ENCODE results near the gene PSMB5. TPM values are rescaled to one million over a fixed set of nuclear protein-coding genes. Genes with fewer than 3 reads are reported as not detected.
A peak's percentile ranks its signal among the peaks of the same experiment; 100 is the strongest.

PSMB5 gene
- total and polyA plus RNA-seq, 2 of the 13 experiments (the other 11 are each of a cell fraction or from before 2014, with no cell fraction given), result 705 to 871 TPM

- TF ChIP-seq HNRNPH1 (optimal IDR thresholded peaks at IDR 0.05; ENCODE audit: low read depth, low read length) (no peak), NR2F6 (IDR thresholded peaks at IDR 0.05) (peak; percentile 47; the same call in 1 of the 2 replicates), NR2F6 (CRISPR knock-in tag; IDR thresholded peaks at IDR 0.05) (peak; percentile 34), ZKSCAN5 (CRISPR knock-in tag; IDR thresholded peaks at IDR 0.05) (peak; percentile 74; the same call in 1 of the 2 replicates), BRCA1 (CRISPR knock-in tag; IDR thresholded peaks at IDR 0.05) (no peak; the same call in 1 of the 2 replicates), ADNP (CRISPR knock-in tag; IDR thresholded peaks at IDR 0.05) (no peak), ZNF614 (CRISPR knock-in tag; IDR thresholded peaks at IDR 0.05; ENCODE audit: borderline replicate concordance) (peak; percentile 96), ZSCAN22 (CRISPR knock-in tag; IDR thresholded peaks at IDR 0.05) (no peak), ZNF337 (CRISPR knock-in tag; IDR thresholded peaks at IDR 0.05; ENCODE audit: borderline replicate concordance, low read depth) (peak; percentile 81; the same call in 1 of the 2 replicates), FOXA3 (CRISPR knock-in tag; IDR thresholded peaks at IDR 0.05) (no peak; the same call in 1 of the 2 replicates), TBL1XR1 (IDR thresholded peaks at IDR 0.05; ENCODE audit: borderline replicate concordance, low read length, partially characterized antibody) (peak; percentile 66), SCMH1 (CRISPR knock-in tag; IDR thresholded peaks at IDR 0.05; ENCODE audit: borderline replicate concordance) (no peak), PBX3 (CRISPR knock-in tag; IDR thresholded peaks at IDR 0.05; ENCODE audit: borderline replicate concordance) (peak; percentile 90; the same call in 1 of the 2 replicates), ZNF143 (CRISPR knock-in tag; IDR thresholded peaks at IDR 0.05) (peak; percentile 77), JUND (CRISPR knock-in tag; IDR thresholded peaks at IDR 0.05) (no peak)
- TF ChIP-seq, protein P1, sequence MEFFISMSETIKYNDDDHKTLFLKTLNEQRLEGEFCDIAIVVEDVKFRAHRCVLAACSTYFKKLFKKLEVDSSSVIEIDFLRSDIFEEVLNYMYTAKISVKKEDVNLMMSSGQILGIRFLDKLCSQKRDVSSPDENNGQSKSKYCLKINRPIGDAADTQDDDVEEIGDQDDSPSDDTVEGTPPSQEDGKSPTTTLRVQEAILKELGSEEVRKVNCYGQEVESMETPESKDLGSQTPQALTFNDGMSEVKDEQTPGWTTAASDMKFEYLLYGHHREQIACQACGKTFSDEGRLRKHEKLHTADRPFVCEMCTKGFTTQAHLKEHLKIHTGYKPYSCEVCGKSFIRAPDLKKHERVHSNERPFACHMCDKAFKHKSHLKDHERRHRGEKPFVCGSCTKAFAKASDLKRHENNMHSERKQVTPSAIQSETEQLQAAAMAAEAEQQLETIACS (CRISPR knock-in tag; IDR thresholded peaks at IDR 0.05), result no peak
- TF ChIP-seq, protein P2, sequence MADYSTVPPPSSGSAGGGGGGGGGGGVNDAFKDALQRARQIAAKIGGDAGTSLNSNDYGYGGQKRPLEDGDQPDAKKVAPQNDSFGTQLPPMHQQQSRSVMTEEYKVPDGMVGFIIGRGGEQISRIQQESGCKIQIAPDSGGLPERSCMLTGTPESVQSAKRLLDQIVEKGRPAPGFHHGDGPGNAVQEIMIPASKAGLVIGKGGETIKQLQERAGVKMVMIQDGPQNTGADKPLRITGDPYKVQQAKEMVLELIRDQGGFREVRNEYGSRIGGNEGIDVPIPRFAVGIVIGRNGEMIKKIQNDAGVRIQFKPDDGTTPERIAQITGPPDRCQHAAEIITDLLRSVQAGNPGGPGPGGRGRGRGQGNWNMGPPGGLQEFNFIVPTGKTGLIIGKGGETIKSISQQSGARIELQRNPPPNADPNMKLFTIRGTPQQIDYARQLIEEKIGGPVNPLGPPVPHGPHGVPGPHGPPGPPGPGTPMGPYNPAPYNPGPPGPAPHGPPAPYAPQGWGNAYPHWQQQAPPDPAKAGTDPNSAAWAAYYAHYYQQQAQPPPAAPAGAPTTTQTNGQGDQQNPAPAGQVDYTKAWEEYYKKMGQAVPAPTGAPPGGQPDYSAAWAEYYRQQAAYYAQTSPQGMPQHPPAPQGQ (CRISPR knock-in tag; IDR thresholded peaks at IDR 0.05; ENCODE audit: borderline replicate concordance), result no peak; the same call in 1 of the 2 replicates
- TF ChIP-seq, protein P3, sequence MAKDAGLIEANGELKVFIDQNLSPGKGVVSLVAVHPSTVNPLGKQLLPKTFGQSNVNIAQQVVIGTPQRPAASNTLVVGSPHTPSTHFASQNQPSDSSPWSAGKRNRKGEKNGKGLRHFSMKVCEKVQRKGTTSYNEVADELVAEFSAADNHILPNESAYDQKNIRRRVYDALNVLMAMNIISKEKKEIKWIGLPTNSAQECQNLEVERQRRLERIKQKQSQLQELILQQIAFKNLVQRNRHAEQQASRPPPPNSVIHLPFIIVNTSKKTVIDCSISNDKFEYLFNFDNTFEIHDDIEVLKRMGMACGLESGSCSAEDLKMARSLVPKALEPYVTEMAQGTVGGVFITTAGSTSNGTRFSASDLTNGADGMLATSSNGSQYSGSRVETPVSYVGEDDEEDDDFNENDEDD (CRISPR knock-in tag; IDR thresholded peaks at IDR 0.05; ENCODE audit: borderline replicate concordance), result peak; percentile 77
- TF ChIP-seq, protein P4, sequence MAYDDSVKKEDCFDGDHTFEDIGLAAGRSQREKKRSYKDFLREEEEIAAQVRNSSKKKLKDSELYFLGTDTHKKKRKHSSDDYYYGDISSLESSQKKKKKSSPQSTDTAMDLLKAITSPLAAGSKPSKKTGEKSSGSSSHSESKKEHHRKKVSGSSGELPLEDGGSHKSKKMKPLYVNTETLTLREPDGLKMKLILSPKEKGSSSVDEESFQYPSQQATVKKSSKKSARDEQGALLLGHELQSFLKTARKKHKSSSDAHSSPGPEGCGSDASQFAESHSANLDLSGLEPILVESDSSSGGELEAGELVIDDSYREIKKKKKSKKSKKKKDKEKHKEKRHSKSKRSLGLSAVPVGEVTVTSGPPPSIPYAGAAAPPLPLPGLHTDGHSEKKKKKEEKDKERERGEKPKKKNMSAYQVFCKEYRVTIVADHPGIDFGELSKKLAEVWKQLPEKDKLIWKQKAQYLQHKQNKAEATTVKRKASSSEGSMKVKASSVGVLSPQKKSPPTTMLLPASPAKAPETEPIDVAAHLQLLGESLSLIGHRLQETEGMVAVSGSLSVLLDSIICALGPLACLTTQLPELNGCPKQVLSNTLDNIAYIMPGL (CRISPR knock-in tag; IDR thresholded peaks at IDR 0.05; ENCODE audit: borderline replicate concordance in 1 of 2, low read depth in 1 of 2), result peak; percentile 90 to 96
Observed at GRCh38 chr14:23034498-23035302, at the start of gene PSMB5 (continued).
